Transverse colon (tissue), 4 donors: ENCODE results near the gene SCGB1D2. TPM values are rescaled to one million over a fixed set of nuclear protein-coding genes. Genes with fewer than 3 reads are reported as not detected.
"Not testable (repeated sequence)": the region's sequence is repeated elsewhere in the genome, so short reads cannot be mapped to it uniquely, and the experiment has no call there.

Experiments used
- DNase-seq: peaks from one replicate; pipeline ENCODE4 v3.0.0-alpha.2; 2019
- H3K27ac ChIP-seq, 4 donors: fragments of 200-600 bp; sonication (generic); 2 replicates each; pipeline ENCODE4 v1.5.1; 2016 to 2018; ENCODE audit warnings: inconsistent platforms in 4 of 4
- H3K27me3 ChIP-seq: fragments of 200-600 bp; sonication (generic); 2 replicates; pipeline ENCODE4 v1.5.1; 2017; ENCODE audit warnings: inconsistent platforms
- H3K36me3 ChIP-seq, 4 donors: fragments of 200-600 bp; sonication (generic); 2 replicates each; pipeline ENCODE4 v1.5.1; 2017 to 2019; ENCODE audit warnings: inconsistent platforms in 4 of 4
- H3K4me1 ChIP-seq, 4 donors: fragments of 200-600 bp; sonication (generic); 2 replicates each; pipeline ENCODE4 v1.5.1; 2017 to 2020; ENCODE audit warnings: inconsistent platforms in 4 of 4
- H3K4me3 ChIP-seq, 4 donors: fragments of 200-600 bp; sonication (generic); 1 replicate in 1 of 4; 2 replicates in 3 of 4; pipeline versions ENCODE4 v1.5.1 to v1.6.1; 2017 to 2019; ENCODE audit warnings: inconsistent platforms in 4 of 4
- H3K9me3 ChIP-seq, 2 donors: fragments of 200-600 bp; sonication (generic); 2 replicates each; pipeline ENCODE4 v1.5.1; 2017 to 2019; ENCODE audit warnings: inconsistent platforms in 2 of 2
- EP300 ChIP-seq: sonication (generic); formaldehyde crosslinking; IDR thresholded peaks from one replicate; pipeline ENCODE4 v1.6.1; 2017; ENCODE audit warnings: antibody characterized with exemption, low read depth
- POLR2A ChIP-seq: fragments of 450-650 bp; IDR thresholded peaks from one replicate; pipeline ENCODE4 v1.6.1; 2016; ENCODE audit warnings: antibody characterized with exemption, mild to moderate bottlenecking, moderate library complexity
- POLR2AphosphoS5 ChIP-seq, 3 donors: sonication (generic); formaldehyde crosslinking; IDR thresholded peaks; one replicate each; pipeline ENCODE4 v1.6.1; 2016; ENCODE audit warnings: antibody characterized with exemption in 3 of 3
- WGBS, 2 donors: methylation state at CpG; one replicate each; pipeline ENCODE4 v1.1.5; 2018; ENCODE audit warnings: low coverage in 1 of 2; 5-methylcytosine and 5-hydroxymethylcytosine counted together
- in situ Hi-C, 4 donors: fragments of 200-750 bp; cut with MboI; loops; one replicate each; pipeline versions ENCODE4 v1.15.0 to v1.15.1; 2017; ENCODE audit warnings: low sequenced_read_pairs in 3 of 4, low pct_ligation_motif_present in 1 of 4, low pct_unique_long_range_greater_than_20kb in 1 of 4
- intact Hi-C: fragments of 100-400 bp; cut with DNase I; formaldehyde crosslinking; loops from one replicate; pipeline ENCODE4 v1.15.1; 2023; ENCODE audit warnings: low total_unique reads
- total RNA-seq, 4 donors: library from RNA; depleted of rRNA; stranded (reverse); fragments of >200 nt; gene quantifications; one replicate each; pipeline ENCODE4 v1.1.0, GENCODE V29; 2016
- TF ChIP-seq, protein P1 (sequence below), 5 experiments: fragments of 200-600 bp in 3 of 5; fragments of 450-650 bp in 2 of 5; sonication (generic) in 3 of 5; IDR thresholded peaks; 1 replicate in 2 of 5; 2 replicates in 3 of 5; pipeline ENCODE4 v1.5.1; 2016 to 2017; ENCODE audit warnings: antibody characterized with exemption in 5 of 5, inconsistent platforms in 3 of 5, mild to moderate bottlenecking in 2 of 5, moderate library complexity in 1 of 5

Gene SCGB1D2
- total RNA-seq, 4 donors from 2014 or later: not detected

DNA sequence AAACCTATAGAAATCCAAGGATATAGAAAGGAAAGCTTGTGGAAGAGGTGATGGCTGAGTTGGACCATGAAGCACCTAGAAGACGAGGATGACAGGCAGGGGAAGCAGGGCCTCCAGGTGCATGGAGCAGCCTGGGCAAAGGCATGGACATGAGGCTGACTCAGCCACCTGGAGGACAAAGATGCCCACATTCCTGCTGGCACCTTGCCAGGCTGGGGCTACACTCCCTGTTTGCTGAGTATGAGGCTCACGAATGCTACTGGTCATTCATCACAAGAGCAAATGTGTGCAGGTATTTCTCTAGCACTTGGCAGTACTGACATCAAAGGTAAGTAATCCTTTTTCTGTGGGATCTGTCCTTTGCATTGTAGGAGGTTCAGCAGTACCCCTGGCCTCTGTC, 40.7 kb upstream of the SCGB1D2 start:
- Histone ChIP-seq H3K4me3 (no peak overlapping the region), H3K9me3 (no peaks in the 10 kb centered on the region), H3K36me3 (no peaks in the 10 kb centered on the region), H3K27me3 (peaks cover 23% of the 10 kb centered on the region), H3K27ac (no peak overlapping the region), H3K4me1 (no peaks in the 10 kb centered on the region)
- intact Hi-C loops: no loop called here
- DNase-seq: no peak
- WGBS, 2 donors: 92% methylated on average over 1 of the region's 2 CpGs; no CpG with 5 or more reads in 1 of the 2 donors
- in situ Hi-C loops: loop anchor here in 1 of 4 donors (25.0 kb wide), 1 partner anchor 111 kb away; no protein-coding TSS in a partner anchor
- TF ChIP-seq, protein P1, sequence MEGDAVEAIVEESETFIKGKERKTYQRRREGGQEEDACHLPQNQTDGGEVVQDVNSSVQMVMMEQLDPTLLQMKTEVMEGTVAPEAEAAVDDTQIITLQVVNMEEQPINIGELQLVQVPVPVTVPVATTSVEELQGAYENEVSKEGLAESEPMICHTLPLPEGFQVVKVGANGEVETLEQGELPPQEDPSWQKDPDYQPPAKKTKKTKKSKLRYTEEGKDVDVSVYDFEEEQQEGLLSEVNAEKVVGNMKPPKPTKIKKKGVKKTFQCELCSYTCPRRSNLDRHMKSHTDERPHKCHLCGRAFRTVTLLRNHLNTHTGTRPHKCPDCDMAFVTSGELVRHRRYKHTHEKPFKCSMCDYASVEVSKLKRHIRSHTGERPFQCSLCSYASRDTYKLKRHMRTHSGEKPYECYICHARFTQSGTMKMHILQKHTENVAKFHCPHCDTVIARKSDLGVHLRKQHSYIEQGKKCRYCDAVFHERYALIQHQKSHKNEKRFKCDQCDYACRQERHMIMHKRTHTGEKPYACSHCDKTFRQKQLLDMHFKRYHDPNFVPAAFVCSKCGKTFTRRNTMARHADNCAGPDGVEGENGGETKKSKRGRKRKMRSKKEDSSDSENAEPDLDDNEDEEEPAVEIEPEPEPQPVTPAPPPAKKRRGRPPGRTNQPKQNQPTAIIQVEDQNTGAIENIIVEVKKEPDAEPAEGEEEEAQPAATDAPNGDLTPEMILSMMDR (IDR thresholded peaks at IDR 0.05): no peak
- TF ChIP-seq EP300 (no peak), POLR2AphosphoS5 (IDR thresholded peaks at IDR 0.05) (no peak), POLR2A (no peak)

DNA sequence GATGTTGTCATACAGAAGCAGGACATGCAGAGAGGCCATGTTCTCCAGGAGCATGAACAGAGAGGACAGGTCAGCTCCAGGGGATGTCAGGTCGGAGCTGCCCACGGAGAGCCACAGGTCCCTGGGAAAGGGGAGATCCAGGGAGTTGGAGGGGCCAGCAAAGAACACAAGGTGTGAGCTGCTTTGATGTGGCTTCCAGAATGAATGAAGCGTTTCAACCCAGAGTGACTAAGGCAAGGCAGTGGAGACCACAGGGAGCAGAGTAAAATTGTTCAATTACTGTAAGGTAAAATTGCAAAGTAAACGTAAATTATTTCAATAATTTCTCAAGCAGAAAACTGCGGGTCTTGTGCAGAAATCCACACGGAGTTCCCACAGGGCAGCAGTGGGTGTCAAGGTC, 39.1 kb upstream of the SCGB1D2 start:
- Histone ChIP-seq H3K27me3 (peaks cover 23% of the 10 kb centered on the region), H3K27ac (no peak overlapping the region), H3K36me3 (no peaks in the 10 kb centered on the region), H3K9me3 (no peaks in the 10 kb centered on the region), H3K4me1 (no peaks in the 10 kb centered on the region), H3K4me3 (no peak overlapping the region)
- no peak for DNase-seq
- intact Hi-C loops: no loop called here
- in situ Hi-C loops: loop anchor here in 1 of 4 donors (25.0 kb wide), 1 partner anchor 109 kb away; no protein-coding TSS in a partner anchor
- TF ChIP-seq POLR2A (no peak), EP300 (no peak), POLR2AphosphoS5 (IDR thresholded peaks at IDR 0.05) (no peak)
- TF ChIP-seq, protein P1 (IDR thresholded peaks at IDR 0.05): no peak
- WGBS, 2 donors: 70 to 72% methylated on average over 2 to 6 of the region's 6 CpGs

DNA sequence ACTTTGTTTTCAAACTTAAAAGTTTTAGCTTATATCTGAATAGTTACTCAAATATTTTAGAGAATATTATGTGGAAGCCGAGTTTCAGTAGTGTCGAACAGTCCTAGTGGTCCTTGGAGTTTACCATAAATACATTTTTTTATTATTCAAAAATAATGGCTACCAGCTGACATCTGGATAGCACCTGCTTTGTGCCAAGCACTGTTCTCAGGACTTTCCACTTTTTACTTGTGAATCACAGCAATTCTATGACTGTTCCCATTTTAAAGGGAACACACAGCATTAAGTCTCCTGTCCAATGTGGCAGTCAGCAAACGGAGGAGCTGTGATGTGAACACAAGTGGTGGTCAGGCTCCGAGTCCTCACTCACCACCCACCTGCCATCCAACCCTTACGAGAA, 37.6 kb upstream of the SCGB1D2 start:
- H3K27me3 ChIP-seq: peaks cover 14% of the 10 kb centered on the region
- in situ Hi-C loops (loop anchor here in 1 of 4 donors (25.0 kb wide), 1 partner anchor 108 kb away; no protein-coding TSS in a partner anchor), intact Hi-C loops (no loop called here)
- 77 to 84% methylated on average over 3 to 5 of the region's 5 CpGs for WGBS, 2 donors
- H3K27ac ChIP-seq: no peak overlapping the region
- no peak for TF ChIP-seq EP300
- TF ChIP-seq POLR2A: no peak
- TF ChIP-seq, protein P1 (IDR thresholded peaks at IDR 0.05): no peak
- TF ChIP-seq POLR2AphosphoS5 (IDR thresholded peaks at IDR 0.05): no peak
- H3K9me3 ChIP-seq: no peaks in the 10 kb centered on the region
- no peak overlapping the region for H3K4me3 ChIP-seq
- H3K4me1 ChIP-seq: no peaks in the 10 kb centered on the region
- DNase-seq: no peak
- H3K36me3 ChIP-seq: no peaks in the 10 kb centered on the region

DNA sequence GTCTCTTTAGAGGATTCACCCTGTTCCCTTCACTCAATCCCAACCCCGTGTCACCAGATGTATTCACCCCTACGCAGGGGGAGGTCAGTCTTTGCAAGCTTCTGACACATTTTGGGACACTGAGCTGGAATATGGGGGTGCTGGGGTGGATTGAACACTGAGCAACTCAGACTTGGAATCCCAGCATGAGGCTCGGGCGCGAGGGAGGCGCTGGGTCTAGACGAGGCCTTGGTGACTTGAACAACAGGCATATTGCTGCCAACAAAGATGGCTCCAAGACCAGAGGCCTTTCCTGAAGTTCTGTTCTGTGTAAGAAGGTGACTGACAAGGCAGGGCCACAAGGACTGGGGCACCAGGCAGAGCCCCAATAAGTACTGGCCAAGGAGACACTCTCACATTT, 36.6 kb upstream of the SCGB1D2 start:
- H3K4me1 ChIP-seq: no peaks in the 10 kb centered on the region
- no peaks in the 10 kb centered on the region for H3K36me3 ChIP-seq
- WGBS, 2 donors: 94% methylated on average over 7 of the region's 7 CpGs; no CpG with 5 or more reads in 1 of the 2 donors
- intact Hi-C loops: no loop called here
- in situ Hi-C loops: loop anchor here in 1 of 4 donors (25.0 kb wide), 1 partner anchor 107 kb away; no protein-coding TSS in a partner anchor
- no peak for DNase-seq
- no peak overlapping the region for H3K4me3 ChIP-seq
- H3K9me3 ChIP-seq: no peaks in the 10 kb centered on the region
- H3K27me3 ChIP-seq: peaks cover 11% of the 10 kb centered on the region
- TF ChIP-seq POLR2AphosphoS5 (IDR thresholded peaks at IDR 0.05) (no peak), POLR2A (no peak), EP300 (no peak)
- TF ChIP-seq, protein P1 (IDR thresholded peaks at IDR 0.05): no peak
- no peak overlapping the region for H3K27ac ChIP-seq

DNA sequence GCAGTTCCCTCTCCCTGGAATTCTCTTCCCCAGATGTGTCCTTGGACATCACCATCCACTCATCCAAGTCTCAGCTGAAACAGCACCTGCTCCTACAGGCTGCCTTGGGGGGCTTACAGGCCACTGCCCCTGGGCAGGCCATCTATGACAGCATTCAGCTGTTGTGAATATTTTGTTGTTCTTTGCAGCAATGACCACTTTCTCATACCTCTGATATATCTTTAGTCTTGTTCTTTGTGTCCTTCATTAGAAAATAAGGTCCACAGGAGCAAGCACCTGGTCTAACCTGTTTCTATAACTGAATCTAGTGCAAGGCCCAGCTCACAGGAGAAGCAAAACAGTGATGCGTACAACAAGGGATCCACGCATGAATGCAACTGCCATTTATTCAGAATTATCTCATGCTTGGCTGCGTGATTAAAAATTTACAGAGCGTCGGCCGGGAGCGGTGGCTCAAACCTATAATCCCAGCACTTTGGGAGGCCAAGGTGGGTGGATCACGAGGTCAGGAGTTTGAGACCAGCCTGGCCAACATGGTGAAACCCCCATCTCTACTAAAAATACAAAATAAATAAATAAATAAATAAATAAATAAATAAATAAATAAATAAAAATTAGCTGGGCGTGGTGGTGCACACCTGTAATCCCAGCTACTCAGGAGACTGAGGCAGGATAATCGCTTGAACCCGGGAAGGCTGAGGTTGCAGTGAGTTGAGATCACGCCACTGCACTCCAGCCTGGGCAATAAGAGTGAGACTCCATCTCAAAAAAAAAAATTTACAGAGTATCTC, 35.6 kb upstream of the SCGB1D2 start:
- WGBS, 2 donors: 69 to 89% methylated on average over 3 to 12 of the region's 12 CpGs
- H3K27ac ChIP-seq, H3K9me3 ChIP-seq, H3K4me1 ChIP-seq, intact Hi-C loops, DNase-seq, H3K27me3 ChIP-seq, H3K4me3 ChIP-seq, H3K36me3 ChIP-seq: not testable (repeated sequence)
- in situ Hi-C loops: loop anchor here in 1 of 4 donors (25.0 kb wide), 1 partner anchor 106 kb away; no protein-coding TSS in a partner anchor
